Measurements from ENCODE around the gene ZNF593.

DNA sequence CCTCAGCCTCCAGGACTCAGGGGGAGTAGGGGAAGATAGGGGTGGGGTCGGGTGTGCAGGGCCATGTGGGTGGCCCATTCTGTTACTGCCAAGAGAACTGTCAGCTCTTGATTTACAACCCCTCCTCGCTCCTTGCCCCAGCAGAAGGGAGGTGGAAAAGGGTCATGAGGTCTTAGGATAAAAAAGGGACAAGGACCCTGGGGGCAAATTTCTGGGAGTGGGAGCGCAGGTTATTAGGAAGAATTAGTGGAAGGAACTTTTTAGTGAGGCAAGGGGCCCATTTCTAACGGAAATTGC is 10.0 kb upstream of the ZNF593 start:
- no peak for TF ChIP-seq EZH2 (IDR thresholded peaks at IDR 0.05; ENCODE audit: borderline replicate concordance, low read depth, low read length, poor library complexity, severe bottlenecking)
- TF ChIP-seq, protein P1, sequence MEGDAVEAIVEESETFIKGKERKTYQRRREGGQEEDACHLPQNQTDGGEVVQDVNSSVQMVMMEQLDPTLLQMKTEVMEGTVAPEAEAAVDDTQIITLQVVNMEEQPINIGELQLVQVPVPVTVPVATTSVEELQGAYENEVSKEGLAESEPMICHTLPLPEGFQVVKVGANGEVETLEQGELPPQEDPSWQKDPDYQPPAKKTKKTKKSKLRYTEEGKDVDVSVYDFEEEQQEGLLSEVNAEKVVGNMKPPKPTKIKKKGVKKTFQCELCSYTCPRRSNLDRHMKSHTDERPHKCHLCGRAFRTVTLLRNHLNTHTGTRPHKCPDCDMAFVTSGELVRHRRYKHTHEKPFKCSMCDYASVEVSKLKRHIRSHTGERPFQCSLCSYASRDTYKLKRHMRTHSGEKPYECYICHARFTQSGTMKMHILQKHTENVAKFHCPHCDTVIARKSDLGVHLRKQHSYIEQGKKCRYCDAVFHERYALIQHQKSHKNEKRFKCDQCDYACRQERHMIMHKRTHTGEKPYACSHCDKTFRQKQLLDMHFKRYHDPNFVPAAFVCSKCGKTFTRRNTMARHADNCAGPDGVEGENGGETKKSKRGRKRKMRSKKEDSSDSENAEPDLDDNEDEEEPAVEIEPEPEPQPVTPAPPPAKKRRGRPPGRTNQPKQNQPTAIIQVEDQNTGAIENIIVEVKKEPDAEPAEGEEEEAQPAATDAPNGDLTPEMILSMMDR (conservative IDR thresholded peaks at IDR 0.05; ENCODE audit: low read depth, low read length) = no peak

Data from A673 (cell line).